Activated CD4-positive, alpha-beta memory T cell treated with anti-CD3 and anti-CD28 coated beads, Interleukin-2, amount 10 ng/mL, durations not matched to agents 7 days and 5 days (primary cell): ENCODE measurements around the gene SLC9A7. TPM values are rescaled to one million over a fixed set of nuclear protein-coding genes. Genes with fewer than 3 reads are reported as not detected.

ENCODE experiments used
- CTCF ChIA-PET: fragments of 350-600 bp; sonication (Branson Sonifier 250); formaldehyde crosslinking; loops from one replicate; lab custom pipeline; 2021; ENCODE audit warnings: antibody characterized with exemption, inconsistent platforms; lab: Charles Lee
- POLR2A ChIA-PET: fragments of 350-600 bp; sonication (Branson Sonifier 250); formaldehyde crosslinking; loops from one replicate; lab custom pipeline; 2021; ENCODE audit warnings: antibody characterized with exemption; lab: Charles Lee
- DNase-seq: peaks from one replicate; pipeline ENCODE4 v3.0.0-alpha.2; 2020
- H3K27ac Mint-ChIP-seq: one replicate; pipeline ENCODE4 v1.8.0; 2021; ENCODE audit warnings: mild to moderate bottlenecking, mixed read lengths
- H3K27me3 Mint-ChIP-seq: one replicate; pipeline ENCODE4 v1.8.0; 2021; ENCODE audit warnings: mixed read lengths
- H3K36me3 Mint-ChIP-seq: one replicate; pipeline ENCODE4 v1.8.0; 2021; ENCODE audit warnings: low read depth, mixed read lengths
- H3K4me1 Mint-ChIP-seq: one replicate; pipeline ENCODE4 v1.8.0; 2021; ENCODE audit warnings: mixed read lengths
- H3K4me3 Mint-ChIP-seq: one replicate; pipeline ENCODE4 v1.8.0; 2021; ENCODE audit warnings: mild to moderate bottlenecking, mixed read lengths
- H3K9me3 Mint-ChIP-seq: one replicate; pipeline ENCODE4 v1.8.0; 2021; ENCODE audit warnings: mixed read lengths
- total RNA-seq, 2 experiments: library from RNA; stranded (reverse); gene quantifications; one replicate each; pipeline ENCODE4 v1.2.3, GENCODE V29; 2021

The SLC9A7 gene
- total RNA-seq, 2 experiments from 2014 or later: 10.8 to 12.0 TPM

DNA sequence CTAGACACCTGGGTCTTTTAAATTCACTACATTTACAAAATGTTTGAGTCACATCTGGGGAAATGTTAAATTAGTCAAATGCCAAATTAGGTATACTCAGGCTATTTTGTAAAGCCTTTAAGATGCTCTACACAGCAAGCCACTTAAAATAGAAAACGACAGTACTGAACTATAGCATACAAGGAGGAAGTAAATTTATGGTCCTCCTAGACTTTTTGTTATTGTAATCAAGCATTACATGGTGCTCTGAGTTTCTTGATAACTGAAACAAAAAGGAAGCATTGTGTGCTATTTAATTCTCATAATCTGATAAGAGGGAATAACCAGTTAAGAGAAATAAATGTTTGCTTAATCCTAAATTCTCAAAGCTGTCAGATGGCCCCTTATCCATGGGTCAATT, 46.2 kb downstream of the SLC9A7 start:
- DNase-seq: no peak
- POLR2A ChIA-PET: no interaction called here
- H3K27me3 Mint-ChIP-seq: no peaks in the 10 kb centered on the region
- peak overlapping the region; percentile 77 for H3K27ac Mint-ChIP-seq
- H3K36me3 Mint-ChIP-seq: peaks cover 20% of the 10 kb centered on the region
- CTCF ChIA-PET: no interaction called here
- no peak overlapping the region for H3K4me3 Mint-ChIP-seq
- H3K9me3 Mint-ChIP-seq: peaks cover 6% of the 10 kb centered on the region
- peaks cover 72% of the 10 kb centered on the region for H3K4me1 Mint-ChIP-seq

DNA sequence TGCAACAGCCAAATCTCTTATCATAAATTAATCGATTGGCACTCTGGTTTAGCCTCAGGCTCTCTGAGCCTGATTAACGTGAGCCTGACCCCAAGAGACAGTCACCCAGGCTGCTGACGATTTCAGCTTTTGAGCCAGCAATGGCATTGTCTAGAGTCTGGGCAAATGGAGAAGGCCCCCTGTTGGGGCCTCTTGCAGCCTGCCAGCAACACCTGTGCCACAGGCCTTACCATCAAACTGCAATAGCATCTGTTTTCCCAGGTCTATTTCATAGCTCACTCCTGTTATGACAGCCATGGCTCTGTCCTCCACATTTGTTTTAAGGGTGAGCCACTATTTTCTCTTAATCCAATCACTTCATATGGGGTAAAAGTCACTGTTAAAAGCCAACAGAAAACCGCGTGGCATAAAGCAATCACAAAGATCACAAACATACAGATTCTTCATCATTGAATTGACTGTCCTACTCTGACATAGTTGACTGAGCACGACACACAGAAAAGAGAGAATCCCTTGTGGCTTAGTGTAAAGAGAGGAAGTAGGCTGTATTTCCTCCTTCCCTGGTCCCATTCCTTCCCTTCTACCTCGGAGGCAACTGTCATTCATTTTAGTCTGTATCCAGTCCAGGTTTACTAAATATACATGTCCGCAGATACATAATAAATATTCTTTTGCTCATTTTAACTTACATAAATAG, 47.8 kb downstream of the SLC9A7 start:
- peaks cover 73% of the 10 kb centered on the region for H3K4me1 Mint-ChIP-seq
- peaks cover 17% of the 10 kb centered on the region for H3K36me3 Mint-ChIP-seq
- H3K4me3 Mint-ChIP-seq: no peak overlapping the region
- peaks cover 3% of the 10 kb centered on the region for H3K9me3 Mint-ChIP-seq
- no peak for DNase-seq
- ChIA-PET CTCF (no interaction called here), POLR2A (no interaction called here)
- peak overlapping the region; percentile 77 for H3K27ac Mint-ChIP-seq
- H3K27me3 Mint-ChIP-seq: no peaks in the 10 kb centered on the region

DNA sequence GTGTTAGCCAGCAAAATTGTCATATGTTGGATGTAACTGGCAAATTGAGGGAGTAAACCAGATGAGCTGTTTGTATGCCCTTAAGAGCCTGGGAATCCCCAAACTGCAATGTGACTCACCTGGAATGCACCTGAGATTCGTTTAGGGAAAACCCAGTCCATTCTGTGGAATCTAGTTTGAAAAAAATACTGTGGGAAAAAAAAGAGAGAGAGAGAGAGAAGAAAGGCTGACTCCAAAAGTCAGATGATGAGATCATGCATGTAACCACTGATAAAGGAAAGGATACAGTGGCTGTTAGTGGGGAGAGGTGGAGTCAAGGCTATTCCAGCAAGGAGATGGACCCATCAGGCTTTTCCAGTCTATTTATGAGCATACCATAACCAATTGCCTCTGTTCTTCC, 48.5 kb downstream of the SLC9A7 start:
- ChIA-PET POLR2A (no interaction called here), CTCF (no interaction called here)
- Mint-ChIP-seq H3K4me1 (peaks cover 73% of the 10 kb centered on the region), H3K9me3 (peaks cover 3% of the 10 kb centered on the region), H3K4me3 (no peak overlapping the region), H3K27me3 (no peaks in the 10 kb centered on the region), H3K36me3 (peaks cover 17% of the 10 kb centered on the region), H3K27ac (peak overlapping the region; percentile 6)
- no peak for DNase-seq

- CTCF ChIA-PET: interaction anchor here (1.1 kb wide), 1 partner anchor 22 kb away, joined by 3 read pairs; no protein-coding TSS in a partner anchor
- Mint-ChIP-seq H3K9me3 (peaks cover 3% of the 10 kb centered on the region), H3K27ac (no peak overlapping the region), H3K4me3 (no peak overlapping the region), H3K4me1 (peaks cover 76% of the 10 kb centered on the region), H3K27me3 (no peaks in the 10 kb centered on the region), H3K36me3 (peaks cover 16% of the 10 kb centered on the region)
- no peak for DNase-seq
- POLR2A ChIA-PET: no interaction called here
Observed at GRCh38 chrX:46707274-46707965, 51.5 kb downstream of the SLC9A7 start.

- H3K27me3 Mint-ChIP-seq: no peaks in the 10 kb centered on the region
- peaks cover 3% of the 10 kb centered on the region for H3K9me3 Mint-ChIP-seq
- CTCF ChIA-PET: interaction anchor here (0.8 to 1.3 kb wide), 2 partner anchors 9 to 129 kb away, joined by 3 to 4 read pairs; no protein-coding TSS in a partner anchor
- peak; percentile 44 for DNase-seq
- peak overlapping the region; percentile 87 for H3K27ac Mint-ChIP-seq
- H3K4me3 Mint-ChIP-seq: peak overlapping the region; percentile 54
- H3K36me3 Mint-ChIP-seq: peaks cover 11% of the 10 kb centered on the region
- peaks cover 50% of the 10 kb centered on the region for H3K4me1 Mint-ChIP-seq
- POLR2A ChIA-PET: interaction anchor here (0.9 to 1.1 kb wide), 2 partner anchors 10 to 87 kb away, joined by 3 to 4 read pairs; no protein-coding TSS in a partner anchor
Observed at GRCh38 chrX:46704767-46705386, 54.0 kb downstream of the SLC9A7 start.

DNA sequence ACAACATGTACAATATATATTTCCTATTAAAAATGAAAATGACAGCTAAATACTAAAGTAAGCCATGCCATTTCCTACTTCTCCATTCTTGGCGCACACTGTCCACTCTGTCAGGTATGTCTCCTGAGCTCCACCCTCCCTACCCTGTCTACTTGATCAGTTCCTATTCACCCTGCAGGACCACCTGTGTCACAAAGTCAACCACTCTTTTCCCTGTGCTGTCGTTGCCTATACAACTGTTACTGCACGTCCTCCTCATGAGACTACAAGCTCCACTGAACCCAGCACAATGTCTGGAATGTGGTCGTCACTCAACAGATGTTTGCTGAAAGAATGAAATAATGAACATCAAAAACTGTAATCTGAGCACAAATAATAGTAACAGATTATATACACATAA, 54.9 kb downstream of the SLC9A7 start:
- ChIA-PET CTCF (interaction anchor here (1.3 kb wide), 1 partner anchor 10 kb away, joined by 3 read pairs; no protein-coding TSS in a partner anchor), POLR2A (no interaction called here)
- Mint-ChIP-seq H3K9me3 (peaks cover 3% of the 10 kb centered on the region), H3K36me3 (peaks cover 11% of the 10 kb centered on the region), H3K27me3 (no peaks in the 10 kb centered on the region), H3K4me1 (peaks cover 46% of the 10 kb centered on the region), H3K27ac (peak overlapping the region; percentile 87), H3K4me3 (no peak overlapping the region)
- no peak for DNase-seq

DNA sequence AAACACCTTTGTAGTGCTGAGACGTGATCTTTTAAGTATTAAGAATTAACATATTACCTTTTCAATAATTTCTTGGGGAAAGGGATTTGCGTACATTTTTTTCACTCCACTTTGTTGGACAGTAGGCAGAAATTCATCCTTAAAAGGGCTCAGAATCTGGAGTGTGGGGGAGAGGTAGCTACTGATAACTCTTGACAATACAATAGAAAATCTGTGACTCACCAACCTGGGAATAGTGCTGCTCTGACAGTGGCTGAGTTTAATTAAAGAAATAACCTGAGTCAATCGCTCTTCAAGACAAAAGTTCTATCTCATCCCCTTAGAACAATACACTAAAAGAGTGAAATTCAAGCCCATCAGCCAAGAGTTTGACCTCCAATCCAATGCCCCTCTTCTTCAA, 60.2 kb downstream of the SLC9A7 start:
- Mint-ChIP-seq H3K36me3 (peaks cover 7% of the 10 kb centered on the region), H3K4me1 (peaks cover 11% of the 10 kb centered on the region), H3K27me3 (no peaks in the 10 kb centered on the region), H3K4me3 (no peak overlapping the region), H3K9me3 (no peaks in the 10 kb centered on the region), H3K27ac (no peak overlapping the region)
- no peak for DNase-seq
- ChIA-PET POLR2A (no interaction called here), CTCF (interaction anchor here (0.7 kb wide), 1 partner anchor 12 kb away, joined by 3 read pairs; no protein-coding TSS in a partner anchor)

GRCh38 chrX:46695491-46695890, 63.4 kb downstream of the SLC9A7 start:
- H3K4me1 Mint-ChIP-seq: no peaks in the 10 kb centered on the region
- no peak for DNase-seq
- no peaks in the 10 kb centered on the region for H3K9me3 Mint-ChIP-seq
- CTCF ChIA-PET: no interaction called here
- POLR2A ChIA-PET: no interaction called here
- H3K36me3 Mint-ChIP-seq: peaks cover 4% of the 10 kb centered on the region
- H3K4me3 Mint-ChIP-seq: no peak overlapping the region
- H3K27me3 Mint-ChIP-seq: no peaks in the 10 kb centered on the region
- no peak overlapping the region for H3K27ac Mint-ChIP-seq

- DNase-seq: no peak
- Mint-ChIP-seq H3K4me3 (no peak overlapping the region), H3K9me3 (no peaks in the 10 kb centered on the region), H3K27ac (no peak overlapping the region), H3K36me3 (peaks cover 2% of the 10 kb centered on the region), H3K4me1 (no peaks in the 10 kb centered on the region), H3K27me3 (no peaks in the 10 kb centered on the region)
- ChIA-PET POLR2A (no interaction called here), CTCF (no interaction called here)
Observed at GRCh38 chrX:46694549-46694948, 64.4 kb downstream of the SLC9A7 start.

DNA sequence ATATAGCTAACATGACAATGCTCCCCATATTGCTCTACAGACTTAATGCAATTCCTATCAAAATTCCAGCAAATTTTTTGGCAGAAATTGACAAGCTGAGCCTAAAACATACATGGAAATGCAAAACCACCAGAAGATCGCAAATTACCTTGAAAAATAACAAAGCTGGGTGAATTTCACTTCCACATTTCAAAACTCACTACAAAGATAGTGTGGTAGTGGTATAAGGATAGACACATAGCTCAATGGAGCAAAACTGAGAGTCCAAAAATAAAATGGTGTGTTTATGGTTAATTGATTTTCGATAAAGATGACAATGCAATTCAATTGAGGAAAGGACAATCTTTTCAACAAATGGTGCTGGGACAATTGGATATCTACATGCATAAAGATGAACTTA, 65.8 kb downstream of the SLC9A7 start:
- ChIA-PET CTCF (interaction anchor here (0.7 kb wide), 1 partner anchor 103 kb away, joined by 3 read pairs; no protein-coding TSS in a partner anchor), POLR2A (no interaction called here)
- Mint-ChIP-seq H3K27me3 (no peaks in the 10 kb centered on the region), H3K9me3 (no peaks in the 10 kb centered on the region), H3K36me3 (peaks cover 2% of the 10 kb centered on the region), H3K27ac (no peak overlapping the region), H3K4me3 (no peak overlapping the region), H3K4me1 (no peaks in the 10 kb centered on the region)
- DNase-seq: no peak

DNA sequence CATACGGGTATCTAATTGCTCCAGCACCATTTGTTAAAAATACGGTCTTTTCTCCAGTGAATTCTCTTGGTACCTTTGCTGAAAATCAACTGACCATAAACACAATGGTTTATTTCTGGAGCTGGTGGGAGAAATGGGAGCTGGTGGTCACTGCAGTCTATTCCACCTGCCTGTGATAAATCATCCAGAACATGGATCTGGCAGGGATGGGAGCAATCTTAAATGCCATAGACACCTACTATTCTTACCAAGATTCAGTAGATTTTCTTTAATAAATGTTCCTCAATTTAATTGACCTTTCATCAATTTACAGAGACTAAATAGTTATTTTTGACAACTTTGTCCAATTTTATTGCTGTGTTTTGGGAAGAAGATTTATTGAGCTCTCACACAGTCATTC, 68.1 kb downstream of the SLC9A7 start:
- Mint-ChIP-seq H3K27me3 (no peaks in the 10 kb centered on the region), H3K36me3 (peaks cover 2% of the 10 kb centered on the region)

GRCh38 chrX:46687619-46688018, 71.3 kb downstream of the SLC9A7 start:
- ChIA-PET POLR2A (interaction anchor here (0.6 kb wide), 1 partner anchor 134 kb away, joined by 3 read pairs; no protein-coding TSS in a partner anchor), CTCF (no interaction called here)
- H3K4me1 Mint-ChIP-seq: peaks cover 12% of the 10 kb centered on the region
- H3K27ac Mint-ChIP-seq: no peak overlapping the region
- H3K9me3 Mint-ChIP-seq: no peaks in the 10 kb centered on the region
- H3K4me3 Mint-ChIP-seq: no peak overlapping the region
- no peaks in the 10 kb centered on the region for H3K36me3 Mint-ChIP-seq
- DNase-seq: no peak
- H3K27me3 Mint-ChIP-seq: no peaks in the 10 kb centered on the region

More for the DNA sequence above, 68.1 kb downstream of the SLC9A7 start:
- no peaks in the 10 kb centered on the region for H3K9me3 Mint-ChIP-seq
- no peak overlapping the region for H3K27ac Mint-ChIP-seq
- CTCF ChIA-PET: no interaction called here
- POLR2A ChIA-PET: no interaction called here
- DNase-seq: no peak
- H3K4me3 Mint-ChIP-seq: no peak overlapping the region
- peaks cover 9% of the 10 kb centered on the region for H3K4me1 Mint-ChIP-seq
